VCaP (cell line): ENCODE data around the gene ELL2.

Experiments used
- H3K27ac ChIP-seq: fragments of 450-650 bp; 2 replicates; pipeline ENCODE4 v1.5.1; 2017
- TF ChIP-seq, protein P1 (sequence below): fragments of 450-650 bp; conservative IDR thresholded peaks from 2 replicates; pipeline ENCODE4 v1.5.1; 2017; ENCODE audit warnings: mild to moderate bottlenecking, moderate library complexity

ELL2 gene

GRCh38 chr5:95915999-95916686 is 45.5 kb downstream of the ELL2 start:
- TF ChIP-seq, protein P1, sequence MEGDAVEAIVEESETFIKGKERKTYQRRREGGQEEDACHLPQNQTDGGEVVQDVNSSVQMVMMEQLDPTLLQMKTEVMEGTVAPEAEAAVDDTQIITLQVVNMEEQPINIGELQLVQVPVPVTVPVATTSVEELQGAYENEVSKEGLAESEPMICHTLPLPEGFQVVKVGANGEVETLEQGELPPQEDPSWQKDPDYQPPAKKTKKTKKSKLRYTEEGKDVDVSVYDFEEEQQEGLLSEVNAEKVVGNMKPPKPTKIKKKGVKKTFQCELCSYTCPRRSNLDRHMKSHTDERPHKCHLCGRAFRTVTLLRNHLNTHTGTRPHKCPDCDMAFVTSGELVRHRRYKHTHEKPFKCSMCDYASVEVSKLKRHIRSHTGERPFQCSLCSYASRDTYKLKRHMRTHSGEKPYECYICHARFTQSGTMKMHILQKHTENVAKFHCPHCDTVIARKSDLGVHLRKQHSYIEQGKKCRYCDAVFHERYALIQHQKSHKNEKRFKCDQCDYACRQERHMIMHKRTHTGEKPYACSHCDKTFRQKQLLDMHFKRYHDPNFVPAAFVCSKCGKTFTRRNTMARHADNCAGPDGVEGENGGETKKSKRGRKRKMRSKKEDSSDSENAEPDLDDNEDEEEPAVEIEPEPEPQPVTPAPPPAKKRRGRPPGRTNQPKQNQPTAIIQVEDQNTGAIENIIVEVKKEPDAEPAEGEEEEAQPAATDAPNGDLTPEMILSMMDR: no peak
- no peak overlapping the region for H3K27ac ChIP-seq

- H3K27ac ChIP-seq: no peak overlapping the region
- TF ChIP-seq, protein P1: no peak
Measured at GRCh38 chr5:95913663-95914062, 48.0 kb downstream of the ELL2 start.

GRCh38 chr5:95912029-95912428 is 49.6 kb downstream of the ELL2 start:
- TF ChIP-seq, protein P1: no peak
- no peak overlapping the region for H3K27ac ChIP-seq

GRCh38 chr5:95910521-95910920 is 51.1 kb downstream of the ELL2 start:
- TF ChIP-seq, protein P1: no peak
- H3K27ac ChIP-seq: no peak overlapping the region

DNA sequence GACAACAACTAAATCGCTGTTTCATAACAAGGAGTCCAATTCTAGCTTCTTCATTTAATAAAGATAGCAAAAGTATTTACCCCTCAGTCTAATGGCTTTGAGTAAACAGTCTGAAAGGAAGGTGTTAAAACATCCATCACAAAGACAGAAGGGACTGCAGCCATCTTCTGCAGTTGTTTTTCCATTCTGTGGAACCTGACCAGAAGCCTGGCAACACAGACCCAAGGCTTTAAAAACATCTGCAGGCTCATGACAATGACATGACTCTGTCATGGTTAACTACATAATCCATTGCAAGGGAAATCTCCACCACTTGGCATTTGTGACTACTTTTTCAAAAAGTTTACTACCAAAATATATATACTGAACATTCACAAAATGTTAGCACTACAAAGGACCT is 51.9 kb downstream of the ELL2 start:
- TF ChIP-seq, protein P1: no peak
- no peak overlapping the region for H3K27ac ChIP-seq

DNA sequence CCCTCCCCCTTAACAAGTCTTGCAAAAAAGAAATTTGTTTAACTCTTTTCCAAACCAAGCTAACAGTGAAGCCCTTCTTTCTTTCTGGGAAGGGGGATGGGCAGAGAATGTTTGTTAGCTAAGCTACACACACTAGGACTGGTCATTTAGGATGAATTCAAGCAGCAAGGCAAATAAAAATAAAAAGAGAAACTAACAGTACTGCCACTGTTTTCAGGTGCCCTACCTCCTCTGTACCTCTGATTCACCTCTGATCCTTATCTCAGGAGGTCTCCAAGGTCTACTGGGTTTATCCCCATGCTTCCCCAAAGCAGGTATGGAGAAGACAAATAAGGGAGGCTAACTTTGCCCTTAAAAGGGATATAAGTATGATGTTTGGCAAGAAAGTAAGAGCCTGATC is 52.9 kb downstream of the ELL2 start:
- TF ChIP-seq, protein P1: no peak
- no peak overlapping the region for H3K27ac ChIP-seq

DNA sequence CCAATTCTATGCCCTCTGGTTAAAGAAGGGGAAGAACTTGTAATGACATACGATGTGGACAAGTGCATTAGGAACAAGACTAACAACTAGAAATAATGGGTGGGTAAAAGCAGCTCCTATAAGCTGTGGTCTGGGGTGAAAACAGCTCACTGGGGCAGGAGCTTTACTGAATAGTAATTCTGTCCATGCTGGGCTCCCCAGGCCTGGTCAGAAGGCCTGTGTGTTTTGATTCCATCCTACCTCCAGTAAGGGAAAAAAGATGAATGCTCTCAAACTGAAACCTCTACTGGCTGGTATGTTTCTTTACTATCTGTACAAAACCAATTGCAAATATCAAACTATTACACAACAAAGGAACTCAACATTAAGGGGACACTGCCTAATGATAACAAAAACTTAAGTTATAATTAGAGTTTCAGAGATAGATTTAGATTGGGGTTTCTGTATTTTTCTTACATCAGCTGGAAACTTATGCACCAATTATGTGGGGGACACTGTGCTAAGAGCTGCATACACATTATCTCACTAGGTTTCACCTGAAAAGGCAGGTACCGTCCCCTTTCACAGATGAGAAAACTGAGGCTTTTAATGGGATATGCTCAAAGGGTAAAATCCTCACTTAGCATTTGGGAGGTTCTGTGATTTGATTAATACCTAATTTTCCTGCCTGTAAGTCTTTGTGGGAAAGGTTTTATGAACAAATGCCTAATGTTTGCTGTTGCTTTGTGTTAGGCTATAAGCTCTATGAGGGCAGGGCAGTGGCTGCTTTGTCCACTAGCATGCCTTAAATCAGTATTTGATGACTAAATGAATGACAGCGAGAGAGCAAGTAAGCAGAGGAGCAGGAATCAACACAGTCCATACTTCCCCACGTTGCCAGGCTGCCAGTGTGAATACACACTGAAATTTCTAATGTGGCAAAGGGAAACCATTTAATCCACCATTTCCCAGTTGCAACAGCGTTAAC is 53.6 kb downstream of the ELL2 start:
- TF ChIP-seq, protein P1: no peak
- H3K27ac ChIP-seq: no peak overlapping the region
